Stimulated activated naive B cell treated with anti-CD40 and anti-IgM and Interleukin-4, amounts not matched to agents 10 μg/mL and 1 μg/mL and 100 μg/mL, for 72 hours (primary cell): Measurements from ENCODE around the gene EPHA3.

Source experiments
- ATAC-seq, 2 donors: fragments of 150-1000 bp; cut with Tn5 transposase; replicated peaks; 2 replicates each; pipeline ENCODE4 v1.10.0; 2021; ENCODE audit warnings: moderate library complexity in 1 of 2
- DNase-seq: peaks from one replicate; pipeline ENCODE4 v3.0.0; 2021
- H3K27ac Mint-ChIP-seq: one replicate; pipeline ENCODE4 v1.8.0; 2022; ENCODE audit warnings: mild to moderate bottlenecking, mixed read lengths
- H3K27me3 Mint-ChIP-seq, 2 donors: one replicate each; pipeline ENCODE4 v1.8.0; 2022; ENCODE audit warnings: mixed read lengths in 2 of 2
- H3K36me3 Mint-ChIP-seq, 2 donors: one replicate each; pipeline ENCODE4 v1.8.0; 2022; ENCODE audit warnings: mixed read lengths in 2 of 2, mild to moderate bottlenecking in 1 of 2
- H3K4me1 Mint-ChIP-seq, 2 donors: one replicate each; pipeline ENCODE4 v1.8.0; 2022; ENCODE audit warnings: mixed read lengths in 2 of 2, mild to moderate bottlenecking in 1 of 2
- H3K4me3 Mint-ChIP-seq, 2 donors: one replicate each; pipeline ENCODE4 v1.8.0; 2022; ENCODE audit warnings: mild to moderate bottlenecking in 2 of 2, mixed read lengths in 2 of 2, moderate library complexity in 1 of 2
- H3K9me3 Mint-ChIP-seq, 2 donors: one replicate each; pipeline ENCODE4 v1.8.0; 2022; ENCODE audit warnings: mixed read lengths in 2 of 2, mild to moderate bottlenecking in 1 of 2

EPHA3 gene

GRCh38 chr3:89107461-89108290, at the start of gene EPHA3:
Gene EPHA3, plus strand, starts transcription at chr3:89107621. Its CDS starts 128 bp downstream, at chr3:89107749.
- peak; percentile 98 for ATAC-seq
- peak within 1 kb of the TSS; percentile 78 to 80 for H3K4me3 Mint-ChIP-seq
- H3K27me3 Mint-ChIP-seq, result peaks cover 9 to 20% of the 10 kb centered on the region in 2 donors
- no peaks in the 10 kb centered on the region for H3K36me3 Mint-ChIP-seq
- peaks cover 8 to 19% of the 10 kb centered on the region in 2 donors for H3K4me1 Mint-ChIP-seq
- no peak within 1 kb of the TSS for H3K27ac Mint-ChIP-seq
- H3K9me3 Mint-ChIP-seq, result no peaks in the 10 kb centered on the region
- DNase-seq, result peak; percentile 57

- no peaks in the 10 kb centered on the region for H3K36me3 Mint-ChIP-seq
- no peaks in the 10 kb centered on the region for H3K27me3 Mint-ChIP-seq
- ATAC-seq (no peak), DNase-seq (no peak)
- no peaks in the 10 kb centered on the region for H3K4me1 Mint-ChIP-seq
- H3K27ac Mint-ChIP-seq, result no peak overlapping the region
- H3K9me3 Mint-ChIP-seq, result no peaks in the 10 kb centered on the region
- no peak overlapping the region for H3K4me3 Mint-ChIP-seq
Measured at GRCh38 chr3:89058371-89058770, 49.0 kb upstream of the EPHA3 start.

- no peak overlapping the region for H3K4me3 Mint-ChIP-seq
- H3K27me3 Mint-ChIP-seq, result no peaks in the 10 kb centered on the region
- DNase-seq, result no peak
- no peaks in the 10 kb centered on the region for H3K4me1 Mint-ChIP-seq
- ATAC-seq, result no peak
- no peak overlapping the region for H3K27ac Mint-ChIP-seq
- no peaks in the 10 kb centered on the region for H3K36me3 Mint-ChIP-seq
- H3K9me3 Mint-ChIP-seq, result no peaks in the 10 kb centered on the region
Measured at GRCh38 chr3:89059211-89059925, 48.1 kb upstream of the EPHA3 start.

GRCh38 chr3:89061259-89061658, 46.2 kb upstream of the EPHA3 start:
- no peak for DNase-seq
- ATAC-seq, result no peak
- Mint-ChIP-seq H3K9me3 (no peaks in the 10 kb centered on the region), H3K36me3 (no peaks in the 10 kb centered on the region), H3K4me1 (no peaks in the 10 kb centered on the region), H3K27ac (no peak overlapping the region), H3K4me3 (no peak overlapping the region), H3K27me3 (no peaks in the 10 kb centered on the region)

GRCh38 chr3:89067736-89068135, 39.7 kb upstream of the EPHA3 start:
- no peak for DNase-seq
- Mint-ChIP-seq H3K27ac (no peak overlapping the region), H3K27me3 (no peaks in the 10 kb centered on the region)

GRCh38 chr3:89072642-89073041, 34.8 kb upstream of the EPHA3 start:
- H3K9me3 Mint-ChIP-seq, result peaks cover 0 to 4% of the 10 kb centered on the region in 2 donors
- no peaks in the 10 kb centered on the region for H3K4me1 Mint-ChIP-seq
- H3K4me3 Mint-ChIP-seq, result no peak overlapping the region
- H3K27me3 Mint-ChIP-seq, result no peaks in the 10 kb centered on the region
- no peak overlapping the region for H3K27ac Mint-ChIP-seq
- no peaks in the 10 kb centered on the region for H3K36me3 Mint-ChIP-seq
- DNase-seq (no peak), ATAC-seq (no peak)

More at GRCh38 chr3:89067736-89068135, 39.7 kb upstream of the EPHA3 start:
- Mint-ChIP-seq H3K4me3 (no peak overlapping the region), H3K36me3 (no peaks in the 10 kb centered on the region), H3K4me1 (no peaks in the 10 kb centered on the region), H3K9me3 (peaks cover 0 to 4% of the 10 kb centered on the region in 2 donors)
- no peak for ATAC-seq

DNA sequence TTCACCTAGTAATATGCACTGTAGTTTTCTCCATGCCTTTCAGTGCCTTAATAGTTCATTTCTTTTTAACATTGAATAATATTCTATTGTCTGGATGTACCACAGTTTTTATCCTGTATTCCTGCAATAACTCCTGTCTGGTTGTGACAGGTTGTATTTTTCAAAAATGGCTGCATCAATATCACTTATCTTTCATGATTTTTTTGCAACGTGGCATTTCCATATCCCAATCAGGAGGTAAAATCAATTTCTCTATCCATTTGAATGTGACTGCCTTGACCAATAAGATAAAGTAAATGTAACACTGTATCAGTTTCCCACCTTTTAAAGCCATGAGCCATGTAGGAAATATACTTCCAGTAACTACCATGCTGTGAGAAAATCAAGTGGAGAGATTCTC, 27.5 kb upstream of the EPHA3 start:
- Mint-ChIP-seq H3K9me3 (no peaks in the 10 kb centered on the region), H3K27ac (no peak overlapping the region), H3K27me3 (no peaks in the 10 kb centered on the region), H3K36me3 (no peaks in the 10 kb centered on the region), H3K4me1 (no peaks in the 10 kb centered on the region), H3K4me3 (no peak overlapping the region)
- DNase-seq (no peak), ATAC-seq (no peak)

DNA sequence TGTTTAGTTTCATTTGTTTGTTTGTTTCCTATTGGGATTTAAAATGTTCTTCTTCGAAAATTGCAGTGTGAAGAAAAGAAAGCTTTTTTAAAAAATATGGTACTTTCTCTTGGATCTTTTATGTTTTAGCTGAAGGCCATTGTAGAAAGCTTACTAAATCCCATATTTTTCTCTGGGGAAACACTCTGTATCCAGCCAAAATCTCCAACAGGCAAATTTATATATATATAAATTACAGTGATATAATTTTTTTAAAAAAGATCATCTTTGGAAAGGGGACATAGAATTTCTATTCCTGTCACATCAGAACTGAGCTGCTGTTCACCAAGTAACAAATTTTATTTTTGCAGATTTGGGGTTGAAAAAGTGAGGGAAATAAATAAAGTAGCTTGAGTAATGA, 19.6 kb upstream of the EPHA3 start:
- no peaks in the 10 kb centered on the region for H3K36me3 Mint-ChIP-seq

GRCh38 chr3:89098173-89098572, 9.2 kb upstream of the EPHA3 start:
- ATAC-seq, result no peak
- Mint-ChIP-seq H3K36me3 (no peaks in the 10 kb centered on the region), H3K9me3 (no peaks in the 10 kb centered on the region), H3K27ac (no peak overlapping the region), H3K4me3 (no peak overlapping the region), H3K4me1 (no peaks in the 10 kb centered on the region), H3K27me3 (no peaks in the 10 kb centered on the region)
- DNase-seq, result no peak

More for the DNA sequence above, 19.6 kb upstream of the EPHA3 start:
- ATAC-seq (no peak), DNase-seq (no peak)
- no peak overlapping the region for H3K27ac Mint-ChIP-seq
- H3K4me1 Mint-ChIP-seq, result no peaks in the 10 kb centered on the region
- H3K27me3 Mint-ChIP-seq, result peaks cover 0 to 5% of the 10 kb centered on the region in 2 donors
- H3K9me3 Mint-ChIP-seq, result no peaks in the 10 kb centered on the region
- no peak overlapping the region for H3K4me3 Mint-ChIP-seq

GRCh38 chr3:89098964-89099585, 8.3 kb upstream of the EPHA3 start:
- H3K9me3 Mint-ChIP-seq, result no peaks in the 10 kb centered on the region
- H3K27ac Mint-ChIP-seq, result no peak overlapping the region
- H3K4me3 Mint-ChIP-seq, result no peak overlapping the region
- H3K36me3 Mint-ChIP-seq, result no peaks in the 10 kb centered on the region
- H3K4me1 Mint-ChIP-seq, result no peaks in the 10 kb centered on the region
- DNase-seq, result peak; percentile 13
- no peaks in the 10 kb centered on the region for H3K27me3 Mint-ChIP-seq
- peak; percentile 73 to 75 for ATAC-seq

GRCh38 chr3:89101251-89101650, 6.2 kb upstream of the EPHA3 start:
- ATAC-seq, result no peak

DNA sequence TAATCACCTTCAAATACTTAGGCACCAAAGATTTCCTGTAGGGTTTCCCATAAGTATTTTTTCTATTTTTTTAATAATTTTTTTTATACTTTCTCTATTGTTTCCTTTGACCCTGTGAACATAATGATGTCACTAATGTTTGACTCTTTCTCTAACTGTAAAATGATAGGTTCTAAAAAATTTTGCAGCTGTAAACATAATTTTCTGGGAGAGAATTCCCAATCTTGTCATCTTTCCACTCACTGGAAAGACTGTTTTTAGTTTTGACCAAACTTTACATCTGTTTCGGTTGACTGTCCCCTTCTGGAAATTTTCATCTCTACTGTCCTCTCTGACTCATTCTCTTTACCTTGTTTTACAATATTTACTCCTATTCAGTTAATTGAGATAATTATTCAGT, 5.5 kb upstream of the EPHA3 start:
- H3K27ac Mint-ChIP-seq, result no peak overlapping the region
- H3K27me3 Mint-ChIP-seq, result peaks cover 0 to 5% of the 10 kb centered on the region in 2 donors
- no peaks in the 10 kb centered on the region for H3K9me3 Mint-ChIP-seq
- DNase-seq (no peak), ATAC-seq (no peak)
- no peaks in the 10 kb centered on the region for H3K36me3 Mint-ChIP-seq
- H3K4me1 Mint-ChIP-seq, result peaks cover 0 to 4% of the 10 kb centered on the region in 2 donors
- no peak overlapping the region for H3K4me3 Mint-ChIP-seq

More at GRCh38 chr3:89101251-89101650, 6.2 kb upstream of the EPHA3 start:
- Mint-ChIP-seq H3K36me3 (no peaks in the 10 kb centered on the region), H3K27me3 (no peaks in the 10 kb centered on the region), H3K27ac (no peak overlapping the region), H3K4me1 (no peaks in the 10 kb centered on the region), H3K9me3 (no peaks in the 10 kb centered on the region), H3K4me3 (no peak overlapping the region)
- no peak for DNase-seq

DNA sequence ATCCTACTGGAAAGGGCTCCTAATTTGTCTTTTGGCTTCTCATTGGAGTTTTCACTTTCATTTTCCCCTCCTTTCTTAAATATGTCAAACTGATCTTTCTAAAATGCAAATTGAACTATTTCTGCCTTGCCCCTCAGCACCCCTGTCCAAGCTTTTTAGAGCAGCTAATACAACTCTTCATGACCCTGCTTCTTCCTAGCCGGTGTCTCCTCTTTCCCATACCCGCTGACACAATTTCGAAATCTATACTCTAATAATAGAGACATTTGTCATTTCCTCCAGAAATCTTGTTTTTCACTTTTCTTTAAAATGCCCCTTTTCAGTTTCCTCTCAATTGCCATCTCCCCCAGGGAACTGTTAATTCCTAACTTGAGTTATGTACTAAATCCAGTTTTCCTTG, 2.9 kb upstream of the EPHA3 start:
- H3K4me1 Mint-ChIP-seq, result peaks cover 8 to 19% of the 10 kb centered on the region in 2 donors
- no peak overlapping the region for H3K27ac Mint-ChIP-seq
- ATAC-seq (no peak), DNase-seq (no peak)
- no peaks in the 10 kb centered on the region for H3K36me3 Mint-ChIP-seq
- peaks cover 9 to 20% of the 10 kb centered on the region in 2 donors for H3K27me3 Mint-ChIP-seq
- H3K9me3 Mint-ChIP-seq, result no peaks in the 10 kb centered on the region
- no peak overlapping the region for H3K4me3 Mint-ChIP-seq

DNA sequence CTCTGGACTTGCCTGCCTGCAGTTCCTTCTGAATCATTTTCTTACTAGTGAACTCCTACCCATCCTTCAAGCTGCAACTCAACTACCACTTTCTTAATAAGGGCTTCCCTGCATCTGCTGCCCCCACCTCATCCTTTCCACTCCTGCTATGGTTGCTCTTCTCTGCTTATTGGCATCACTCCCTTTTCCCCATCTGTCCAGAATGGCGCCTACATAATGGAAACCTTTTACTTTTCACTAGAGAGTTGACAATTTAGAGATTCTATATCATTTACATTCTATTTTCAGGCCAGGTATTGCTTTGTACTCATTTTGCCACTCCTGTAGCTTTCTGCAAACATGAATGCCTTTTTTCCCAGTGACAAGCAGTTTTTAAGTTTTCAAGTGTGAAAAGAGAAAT, 1.9 kb upstream of the EPHA3 start:
- Mint-ChIP-seq H3K36me3 (no peaks in the 10 kb centered on the region), H3K4me3 (no peak overlapping the region), H3K4me1 (peaks cover 8 to 19% of the 10 kb centered on the region in 2 donors), H3K27me3 (peaks cover 9 to 20% of the 10 kb centered on the region in 2 donors), H3K9me3 (no peaks in the 10 kb centered on the region), H3K27ac (no peak overlapping the region)
- DNase-seq (no peak), ATAC-seq (no peak)

- H3K4me3 Mint-ChIP-seq, result peak overlapping the region; percentile 4 to 78
- no peaks in the 10 kb centered on the region for H3K9me3 Mint-ChIP-seq
- peaks cover 8 to 19% of the 10 kb centered on the region in 2 donors for H3K4me1 Mint-ChIP-seq
- H3K36me3 Mint-ChIP-seq, result no peaks in the 10 kb centered on the region
- no peak for ATAC-seq
- no peak for DNase-seq
- H3K27me3 Mint-ChIP-seq, result peaks cover 9 to 20% of the 10 kb centered on the region in 2 donors
- no peak overlapping the region for H3K27ac Mint-ChIP-seq
Measured at GRCh38 chr3:89108291-89108550, 800 bp downstream of the EPHA3 start.
